ENCODE results near the gene DENND2D. TPM values are rescaled to one million over a fixed set of nuclear protein-coding genes. Genes with fewer than 3 reads are reported as not detected.

DENND2D gene
- total RNA-seq, 1 donor from 2014 or later: 3.0 TPM

DNA sequence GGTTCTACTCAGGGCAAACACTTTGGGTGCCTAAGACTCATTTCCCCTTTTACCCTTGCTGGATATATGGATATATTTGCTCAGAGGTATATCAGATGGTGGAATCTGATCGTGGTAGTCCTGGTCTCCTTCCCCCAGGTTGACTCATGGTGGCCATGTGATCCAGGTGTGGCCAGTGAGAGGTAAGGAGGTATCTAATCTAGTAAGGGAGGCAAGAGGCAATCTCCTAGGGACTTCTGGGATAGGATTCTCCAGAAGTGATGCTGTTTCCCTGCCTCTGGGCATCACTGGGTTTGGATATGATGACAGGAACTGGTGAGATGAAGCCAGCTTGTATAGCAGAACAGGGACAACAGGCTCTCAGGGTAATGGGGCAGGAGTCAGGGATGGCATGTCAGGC is 8.5 kb upstream of the DENND2D start:
- no peak for DNase-seq

DNA sequence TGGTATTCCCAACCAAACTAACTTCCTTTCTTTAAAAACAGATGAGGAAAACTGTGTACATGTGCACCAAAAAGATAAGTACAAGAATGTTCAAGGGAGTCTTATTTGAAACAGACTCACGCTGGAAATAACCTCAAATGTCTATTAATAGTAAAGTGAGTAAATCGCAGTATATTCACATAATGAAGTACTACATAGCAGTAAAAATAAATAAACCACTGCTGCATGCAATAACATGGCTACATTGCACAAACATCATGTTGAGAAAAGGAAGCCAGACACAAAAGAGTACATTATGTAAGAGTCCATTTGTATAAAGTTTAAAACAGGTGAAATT is 5.2 kb upstream of the DENND2D start:
- intact Hi-C loops (cut with DNase I): no loop called here
- DNase-seq: no peak
- ATAC-seq (ENCODE audit: poor library complexity): no peak

More for the DNA sequence above, 8.5 kb upstream of the DENND2D start:
- no peak for ATAC-seq (ENCODE audit: poor library complexity)
- intact Hi-C loops (cut with DNase I): no loop called here

DNA sequence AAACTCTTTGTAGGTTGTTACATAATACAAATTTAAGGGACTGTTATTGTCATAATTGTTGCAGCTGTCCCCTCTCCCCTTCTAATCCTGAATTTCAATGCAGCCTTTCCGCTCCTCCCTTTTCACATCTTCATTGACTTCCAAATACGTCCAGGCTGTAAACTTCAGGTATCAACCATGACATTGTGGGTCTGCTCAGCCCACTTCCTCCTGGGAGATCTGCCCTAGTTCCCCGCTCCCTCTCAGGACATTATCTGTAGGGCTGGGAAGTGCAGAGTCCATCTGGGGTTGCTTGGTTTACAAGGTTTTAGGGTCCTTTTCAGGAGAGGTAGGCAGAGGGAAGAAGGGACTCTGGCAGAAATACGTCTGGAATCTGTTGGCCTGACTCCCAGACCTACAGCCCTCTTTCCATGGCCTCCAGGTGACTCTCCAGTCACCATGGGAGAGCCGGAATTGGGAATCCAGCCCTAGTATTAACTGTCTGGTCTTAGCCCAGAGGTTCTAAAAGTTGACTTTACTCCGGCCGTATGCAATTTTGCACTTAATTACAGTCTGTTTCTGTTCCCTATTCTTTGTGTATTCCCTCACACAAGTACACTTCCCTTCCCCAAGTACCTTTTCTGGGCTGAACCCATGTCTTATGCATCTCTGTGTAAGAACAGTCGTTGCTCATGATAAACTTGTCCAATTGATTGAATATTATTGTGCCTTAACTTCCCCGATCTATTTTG is 4.7 kb upstream of the DENND2D start:
- ATAC-seq (ENCODE audit: poor library complexity) (no peak), DNase-seq (no peak)
- intact Hi-C loops (cut with DNase I): no loop called here

DNA sequence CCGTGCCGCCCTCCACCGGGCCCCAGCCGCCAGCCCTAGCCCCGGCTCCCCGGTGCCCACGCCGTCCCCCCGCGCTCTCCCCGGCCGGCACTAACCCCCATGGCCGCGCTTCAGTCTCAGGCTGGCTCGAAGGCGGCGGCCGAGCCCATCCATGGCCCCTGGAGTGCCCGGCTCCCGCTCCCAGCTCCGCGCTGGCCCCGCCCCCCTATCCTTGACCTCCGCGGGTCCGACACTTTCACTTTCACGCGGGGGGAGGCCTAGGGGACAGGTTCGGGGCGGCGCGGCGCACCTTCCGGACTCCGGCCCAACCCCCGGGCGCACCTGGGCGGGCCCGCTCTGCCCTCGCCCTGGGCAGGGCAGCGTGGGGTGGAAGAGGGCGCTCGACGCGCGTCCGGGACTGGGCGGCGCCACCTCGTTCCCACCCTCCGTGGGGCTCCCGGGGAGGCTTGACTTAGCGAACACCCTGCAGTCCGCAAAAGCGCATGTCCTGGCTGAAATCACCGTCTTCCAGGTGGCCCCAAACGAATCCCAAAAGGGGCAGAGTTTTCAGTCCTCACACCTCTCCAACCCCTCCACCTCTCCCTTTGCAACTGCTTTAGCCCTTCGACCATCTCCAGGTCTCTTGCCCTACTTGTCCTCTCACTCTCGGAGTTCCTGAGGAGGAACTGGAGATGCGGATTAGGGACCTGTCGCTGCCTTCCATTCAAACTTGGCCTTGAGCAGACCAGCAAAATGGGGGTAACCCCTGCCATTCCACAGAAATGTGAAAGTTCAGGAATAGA is 3.9 kb upstream of the DENND2D start:
- intact Hi-C loops (cut with DNase I): no loop called here
- DNase-seq (peak; percentile 78), ATAC-seq (ENCODE audit: poor library complexity) (peak; percentile 77)

DNA sequence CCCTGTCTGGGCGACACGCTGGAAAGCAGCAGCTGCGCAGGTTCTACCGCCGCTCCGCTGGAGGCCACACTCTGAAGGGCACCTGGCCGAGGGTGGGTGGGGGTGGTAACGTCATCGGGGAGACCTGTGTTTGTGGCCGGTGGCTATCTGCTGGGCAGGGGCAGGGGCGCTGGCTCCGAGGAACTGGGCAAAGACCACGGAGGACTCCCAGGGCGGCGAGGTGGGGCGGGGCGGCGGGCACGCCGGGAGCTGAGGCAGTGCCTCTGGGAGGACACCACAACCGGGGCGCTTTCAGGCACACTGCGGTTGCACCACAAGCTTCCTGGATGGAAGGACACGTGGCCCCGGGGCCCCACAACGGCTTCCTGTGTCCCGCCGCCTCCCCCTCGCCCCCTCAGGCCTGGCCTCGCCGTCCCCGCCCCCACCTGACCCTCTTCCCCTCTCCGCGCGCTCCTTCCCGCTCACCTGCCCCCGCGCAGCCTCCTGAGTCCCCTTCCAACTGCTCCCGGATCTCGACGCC is 3.3 kb upstream of the DENND2D start:
- ATAC-seq (ENCODE audit: poor library complexity): peak; percentile 73
- peak; percentile 89 for DNase-seq
- intact Hi-C loops (cut with DNase I): no loop called here

DNA sequence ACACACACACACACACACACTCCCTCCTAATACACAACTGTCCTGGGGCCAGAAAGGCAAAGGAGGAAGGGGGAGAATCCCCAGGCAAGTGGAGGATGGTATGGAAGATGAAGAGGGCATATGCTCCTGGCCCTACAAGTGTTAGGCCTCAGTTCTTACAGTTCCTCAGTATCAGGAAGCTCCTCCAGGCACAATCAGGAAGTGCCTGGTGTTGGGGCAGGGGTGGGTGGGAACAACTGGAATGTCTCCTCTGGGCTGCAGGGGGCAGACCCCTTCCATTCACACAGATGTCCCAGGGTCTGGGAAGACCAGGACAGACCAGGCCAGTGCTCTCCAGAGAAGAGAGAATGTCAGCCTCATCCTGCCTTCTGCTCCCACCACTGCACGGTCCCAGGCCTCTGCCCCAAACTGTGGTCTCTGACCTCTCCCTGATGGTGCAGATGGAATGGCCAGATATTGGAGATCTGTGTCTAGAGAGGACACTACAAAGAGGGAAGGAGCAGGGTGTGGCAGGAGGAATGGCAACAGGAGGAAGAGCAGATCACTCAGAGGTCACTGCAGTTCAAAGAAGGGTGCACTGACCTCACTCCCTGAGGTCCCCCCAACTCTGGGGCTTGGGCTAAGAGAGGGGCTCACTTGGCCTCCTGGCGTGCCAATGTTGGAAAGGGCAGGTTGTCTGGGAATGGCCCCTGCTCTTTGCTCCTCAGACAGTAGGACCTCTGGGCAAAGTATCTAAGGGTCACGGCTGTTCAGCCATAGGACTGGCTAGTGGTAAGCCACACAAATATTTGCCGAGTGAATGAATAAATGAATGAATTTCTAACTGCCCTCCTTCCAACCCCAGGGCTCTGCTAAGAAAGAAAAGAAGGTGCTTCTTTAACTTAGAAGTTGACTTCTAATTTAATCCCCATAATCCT is 2.5 kb upstream of the DENND2D start:
- ATAC-seq (ENCODE audit: poor library complexity): no peak
- intact Hi-C loops (cut with DNase I): no loop called here
- no peak for DNase-seq

DNA sequence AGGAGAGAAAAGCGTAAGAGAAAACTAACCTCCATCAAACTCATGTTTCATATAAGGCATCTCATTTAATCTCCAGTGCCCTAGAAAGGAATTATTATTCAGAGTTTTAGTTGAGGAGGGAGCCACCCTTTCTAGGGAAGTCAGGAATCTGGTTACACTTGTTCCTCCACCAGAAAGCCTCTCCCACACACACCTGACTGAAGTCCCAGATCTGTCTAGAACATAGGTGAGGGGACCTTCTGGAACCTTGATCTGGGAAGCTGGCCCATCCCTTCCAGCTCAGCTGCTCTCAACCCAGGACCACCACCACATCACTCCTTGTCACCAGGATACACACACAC is 1.9 kb upstream of the DENND2D start:
- DNase-seq (no peak), ATAC-seq (ENCODE audit: poor library complexity) (no peak)
- intact Hi-C loops (cut with DNase I): no loop called here

DNA sequence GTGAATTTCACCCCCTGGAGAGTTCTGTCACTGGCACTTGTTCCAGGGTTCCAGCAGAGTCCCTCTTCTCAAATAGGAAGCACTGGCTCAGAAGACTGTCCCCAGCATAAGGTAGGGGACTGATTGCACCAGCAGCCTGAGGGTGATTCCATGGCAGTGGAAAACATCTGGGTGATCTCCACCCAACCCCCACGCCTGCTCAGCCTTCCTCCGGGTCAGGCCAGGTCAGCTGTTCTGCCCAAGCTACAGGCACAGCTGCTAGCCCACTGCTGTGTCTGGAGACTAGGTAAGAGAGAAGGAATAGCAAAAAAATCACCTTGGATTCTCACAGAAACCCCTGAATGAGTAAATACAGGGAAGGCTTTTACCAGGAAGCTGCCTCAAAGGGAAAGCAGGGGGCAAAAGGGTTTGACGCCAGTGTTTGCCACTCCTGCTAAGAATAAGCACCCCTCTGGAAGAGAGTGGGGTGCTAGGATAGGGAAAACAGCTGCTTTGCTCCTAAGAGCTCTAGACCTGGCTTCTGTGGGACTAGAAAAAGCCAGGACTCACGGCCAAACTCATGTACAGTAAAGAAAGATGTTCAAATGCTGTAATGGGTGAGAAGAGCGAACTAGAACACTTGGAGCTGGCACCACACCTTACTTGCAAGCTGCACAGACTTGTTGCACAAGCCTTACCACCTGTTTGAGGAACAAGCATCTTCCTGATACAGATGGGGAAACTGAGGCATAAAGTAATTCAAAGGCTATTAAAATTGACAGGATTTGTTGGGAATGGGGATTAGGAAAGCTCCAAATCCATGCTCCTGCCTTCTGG is 1.0 kb upstream of the DENND2D start:
- DNase-seq (no peak), ATAC-seq (ENCODE audit: poor library complexity) (no peak)
- intact Hi-C loops (cut with DNase I): no loop called here

DNA sequence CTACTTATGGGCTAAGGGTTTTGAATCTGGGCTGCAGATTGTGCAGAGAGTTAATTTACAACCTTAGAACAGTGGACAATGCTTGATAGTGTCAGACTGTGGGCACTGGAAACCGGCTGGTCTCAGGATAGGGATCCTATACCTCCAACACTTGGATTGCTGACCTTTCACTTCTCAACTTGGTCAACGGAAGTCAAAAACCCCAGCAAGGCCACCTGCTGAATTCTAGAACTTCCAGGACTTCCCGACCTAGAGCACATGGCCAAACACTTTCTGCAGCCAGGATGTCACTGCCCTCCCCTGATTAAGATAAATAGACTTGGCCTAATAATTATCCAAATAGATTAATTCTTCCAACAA is 336 bp upstream of the DENND2D start:
- no peak for ATAC-seq (ENCODE audit: poor library complexity)
- intact Hi-C loops (cut with DNase I): no loop called here
- DNase-seq: no peak

DNA sequence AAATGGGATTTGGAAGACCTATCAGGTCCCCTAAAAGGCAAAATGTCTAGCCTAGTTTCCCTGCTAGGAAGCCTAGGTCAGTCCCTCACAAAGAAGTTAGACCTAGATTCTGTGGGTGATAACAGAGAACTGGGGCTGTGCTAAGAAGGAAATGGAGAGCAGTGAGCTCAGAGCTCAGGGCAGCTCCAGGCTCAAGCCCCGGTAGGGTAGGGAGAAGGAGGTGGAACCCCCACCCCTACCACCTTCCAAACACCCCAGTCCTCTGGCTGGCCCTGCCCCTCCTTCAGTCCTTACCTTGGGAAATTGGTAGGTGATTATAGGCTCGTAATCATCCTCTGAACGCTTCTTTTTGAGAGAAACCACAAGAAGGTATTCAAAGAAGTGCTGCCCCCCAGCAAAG is 1.1 kb downstream of the DENND2D start:
- ATAC-seq (ENCODE audit: poor library complexity) (no peak), DNase-seq (no peak)
- intact Hi-C loops (cut with DNase I): no loop called here

DNA sequence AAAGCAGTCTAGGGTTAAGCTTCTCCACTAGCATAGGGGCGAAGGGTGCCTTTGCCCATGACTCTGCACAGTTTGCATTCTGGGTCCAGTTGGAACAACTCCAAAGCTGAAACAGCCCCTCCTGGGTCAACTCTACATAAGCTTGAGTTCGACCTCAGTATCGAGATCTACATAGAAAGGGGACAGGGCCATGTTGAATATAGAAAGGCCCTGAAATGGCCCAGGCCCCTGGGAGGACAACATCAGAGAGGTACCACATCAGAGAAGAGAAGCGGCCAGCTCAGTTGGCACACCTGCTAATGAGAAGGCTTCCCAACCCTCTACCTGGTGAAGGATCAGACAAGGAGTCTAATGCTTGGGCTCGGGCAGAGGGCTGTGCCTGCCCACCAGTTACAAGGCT is 1.6 kb downstream of the DENND2D start:
- ATAC-seq (ENCODE audit: poor library complexity): no peak
- DNase-seq: no peak
- intact Hi-C loops (cut with DNase I): no loop called here

DNA sequence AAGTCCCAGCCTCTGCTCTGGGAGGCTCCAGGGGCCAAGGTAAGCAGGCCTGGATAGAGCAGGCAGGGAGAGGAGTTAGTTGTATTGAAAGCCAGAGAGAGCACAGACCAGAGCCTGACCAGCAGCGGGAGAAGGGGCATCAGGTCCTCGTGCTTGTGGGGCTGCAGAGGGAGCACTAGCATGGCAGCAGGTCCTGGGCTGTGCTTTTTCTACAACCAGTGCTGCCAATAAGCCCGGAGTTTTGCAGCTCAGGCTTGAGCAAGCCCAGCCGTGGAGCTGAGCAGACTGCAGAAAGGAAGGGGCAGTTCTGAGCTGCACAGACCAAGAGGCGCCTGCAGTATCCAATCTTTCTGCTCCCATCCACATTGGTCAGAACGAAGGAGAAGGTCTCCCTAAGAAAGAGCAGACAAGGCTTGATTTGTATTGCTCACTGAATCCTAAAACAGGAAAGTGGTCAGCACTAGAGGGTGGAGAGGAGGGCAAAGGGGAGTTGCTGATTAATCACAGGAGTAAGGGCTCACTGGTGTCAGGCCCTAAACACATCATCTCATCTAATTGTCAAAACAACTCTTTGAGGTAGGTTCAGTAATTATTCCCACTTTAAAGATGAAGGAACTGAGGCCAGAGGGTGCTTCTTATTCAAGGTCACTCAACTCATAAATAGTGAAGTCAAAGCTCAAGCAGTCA is 2.7 kb downstream of the DENND2D start:
- intact Hi-C loops (cut with DNase I): no loop called here
- DNase-seq (no peak), ATAC-seq (ENCODE audit: poor library complexity) (no peak)

DNA sequence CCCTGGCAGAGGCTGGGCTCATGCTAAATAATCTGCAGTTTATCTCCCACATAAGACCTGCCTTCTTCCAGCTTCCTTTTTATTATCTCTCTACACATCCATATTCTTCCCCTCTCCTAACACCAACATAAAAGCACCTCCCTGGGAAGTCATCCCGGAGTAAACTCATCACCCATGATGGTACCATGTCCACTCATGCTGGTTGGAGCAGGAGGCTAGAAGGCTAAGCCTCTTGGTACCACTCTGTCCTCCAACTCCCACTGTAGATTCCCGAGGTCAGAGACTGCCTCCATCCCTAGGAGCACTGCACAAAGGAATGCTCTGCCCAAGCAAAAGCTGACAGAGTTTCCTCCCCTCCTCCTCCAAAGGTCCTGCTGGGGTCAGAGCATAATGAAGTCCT is 4.2 kb downstream of the DENND2D start:
- DNase-seq (no peak), ATAC-seq (ENCODE audit: poor library complexity) (no peak)
- intact Hi-C loops (cut with DNase I): no loop called here

DNA sequence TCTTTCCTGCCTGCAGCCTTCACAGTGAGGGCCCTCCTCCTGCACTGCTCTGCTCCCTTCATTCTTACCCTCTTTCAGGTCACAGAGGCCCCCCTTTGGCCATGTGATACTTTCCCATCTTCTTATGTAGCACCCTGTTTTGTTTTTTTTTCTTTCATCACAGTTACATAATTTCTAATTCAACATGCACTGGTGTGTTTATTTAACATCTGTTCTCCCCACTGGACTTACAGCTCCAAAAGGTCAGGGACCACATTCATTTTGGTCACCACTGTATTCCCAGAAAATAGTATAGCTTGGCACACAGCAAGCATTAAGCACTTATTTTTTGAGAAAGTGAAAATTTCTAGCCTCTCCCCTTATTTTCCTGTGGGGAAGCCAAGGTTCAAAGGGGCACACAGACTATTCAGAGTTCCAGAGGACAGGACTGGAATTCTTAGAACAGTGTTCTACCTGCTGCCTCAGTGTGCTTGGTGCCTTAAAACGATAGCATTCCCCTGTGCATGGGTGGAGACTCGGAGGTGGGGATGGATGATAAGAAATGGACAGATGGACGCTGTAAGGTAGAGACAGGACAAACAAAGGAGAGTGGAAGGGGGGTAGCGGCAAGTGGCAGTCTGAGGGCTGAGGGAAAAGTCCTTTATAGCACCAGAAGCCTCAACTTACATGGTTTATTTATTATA is 5.3 kb downstream of the DENND2D start:
- no peak for DNase-seq
- intact Hi-C loops (cut with DNase I): no loop called here
- no peak for ATAC-seq (ENCODE audit: poor library complexity)

DNA sequence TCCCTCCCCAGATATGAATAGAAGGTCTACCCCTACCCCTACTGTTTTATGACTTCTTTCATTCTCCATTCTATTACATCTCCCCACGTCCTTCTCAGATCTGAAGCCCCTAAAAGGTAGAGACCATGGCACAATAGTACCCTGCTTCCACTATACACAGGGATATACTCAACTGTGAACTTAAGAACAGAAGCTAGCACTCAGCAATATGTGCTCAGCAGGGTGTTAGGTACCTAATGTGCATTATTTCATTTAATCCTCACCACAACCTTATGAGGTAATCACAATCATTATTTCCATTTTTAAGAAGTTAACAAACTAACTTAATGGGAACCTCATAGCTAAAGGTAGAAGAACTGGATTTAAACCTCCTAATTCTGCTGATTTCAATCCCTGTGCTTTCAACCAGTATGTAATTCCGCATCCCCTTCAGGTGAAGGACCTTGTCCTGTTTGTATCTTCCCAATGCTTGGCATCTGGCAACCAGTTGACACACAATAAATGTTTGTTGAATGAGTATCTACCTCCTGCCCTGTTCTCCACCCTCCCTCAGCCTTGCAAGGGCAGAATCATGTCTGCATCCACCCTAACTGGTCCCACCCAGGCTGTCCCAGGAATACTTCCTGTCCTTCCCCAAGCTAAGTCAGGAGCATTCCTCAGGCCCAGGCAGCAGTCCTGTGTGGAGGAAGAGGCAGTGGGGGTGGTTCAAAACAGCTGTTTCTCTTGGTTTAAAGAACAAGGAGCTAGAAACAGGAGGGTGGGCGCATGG is 6.5 kb downstream of the DENND2D start:
- intact Hi-C loops (cut with DNase I): no loop called here
- DNase-seq (no peak), ATAC-seq (ENCODE audit: poor library complexity) (no peak)

DNA sequence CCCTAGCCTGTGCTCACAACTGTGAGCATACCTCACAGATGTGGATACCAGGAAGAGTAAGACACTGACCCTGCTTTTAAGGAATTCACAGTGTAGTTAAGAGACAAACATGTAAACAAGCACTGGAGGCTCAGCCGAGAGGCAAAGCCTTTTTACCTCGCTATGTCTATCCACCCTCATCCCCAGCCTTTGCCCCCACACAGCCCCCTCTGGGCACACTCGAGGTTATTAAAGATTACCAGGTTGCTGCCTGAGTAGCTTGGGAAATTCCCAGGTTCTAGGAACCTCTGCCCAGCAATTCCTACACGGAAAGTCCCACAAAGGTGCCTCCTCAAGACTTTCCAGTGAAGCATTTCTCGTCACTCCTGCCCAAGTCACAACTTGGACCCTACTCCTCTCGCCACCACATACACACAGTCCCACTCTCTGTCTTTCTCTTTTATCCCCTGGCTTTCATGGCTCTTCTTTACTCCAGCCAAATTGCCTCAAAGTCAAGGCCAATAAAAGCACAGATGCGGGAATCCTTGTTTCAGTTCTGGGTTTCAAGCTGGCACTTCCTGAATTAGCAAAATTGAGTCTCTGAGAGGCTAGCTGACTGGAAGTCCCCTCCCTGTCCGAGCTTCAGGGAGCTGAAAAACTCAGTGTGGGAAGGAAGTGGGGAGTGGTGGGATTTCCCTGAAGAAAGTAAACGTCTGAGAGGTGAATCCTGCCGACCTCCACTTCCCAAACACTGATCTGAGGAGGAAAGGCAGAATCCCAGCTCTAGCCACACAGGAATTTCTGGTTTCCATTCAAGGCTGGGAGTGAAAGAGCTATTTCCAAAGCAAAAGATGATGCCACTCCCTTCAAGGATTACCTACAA is 7.6 kb downstream of the DENND2D start:
- ATAC-seq (ENCODE audit: poor library complexity) (peak; percentile 23), DNase-seq (no peak)
- intact Hi-C loops (cut with DNase I): no loop called here
